Mammary epithelial cell (primary cell): ENCODE results near the gene GPX4.

Source experiments
- CTCF ChIP-seq, 2 donors: IDR thresholded peaks in 1 of 2; conservative IDR thresholded peaks in 1 of 2; 2 replicates each; pipeline ENCODE4 v1.5.1; 2011 to 2012; ENCODE audit warnings: inconsistent platforms in 2 of 2, low read length in 2 of 2, mild to moderate bottlenecking in 2 of 2, control low read depth in 1 of 2, low read depth in 1 of 2; ENCODE audit not compliant: insufficient read depth in 1 of 2; ENCODE audit errors: extremely low read depth in 1 of 2
- EZH2 ChIP-seq: IDR thresholded peaks from 2 replicates; pipeline ENCODE4 v1.6.1; 2012; ENCODE audit warnings: low read length, inconsistent platforms, borderline replicate concordance

DNA sequence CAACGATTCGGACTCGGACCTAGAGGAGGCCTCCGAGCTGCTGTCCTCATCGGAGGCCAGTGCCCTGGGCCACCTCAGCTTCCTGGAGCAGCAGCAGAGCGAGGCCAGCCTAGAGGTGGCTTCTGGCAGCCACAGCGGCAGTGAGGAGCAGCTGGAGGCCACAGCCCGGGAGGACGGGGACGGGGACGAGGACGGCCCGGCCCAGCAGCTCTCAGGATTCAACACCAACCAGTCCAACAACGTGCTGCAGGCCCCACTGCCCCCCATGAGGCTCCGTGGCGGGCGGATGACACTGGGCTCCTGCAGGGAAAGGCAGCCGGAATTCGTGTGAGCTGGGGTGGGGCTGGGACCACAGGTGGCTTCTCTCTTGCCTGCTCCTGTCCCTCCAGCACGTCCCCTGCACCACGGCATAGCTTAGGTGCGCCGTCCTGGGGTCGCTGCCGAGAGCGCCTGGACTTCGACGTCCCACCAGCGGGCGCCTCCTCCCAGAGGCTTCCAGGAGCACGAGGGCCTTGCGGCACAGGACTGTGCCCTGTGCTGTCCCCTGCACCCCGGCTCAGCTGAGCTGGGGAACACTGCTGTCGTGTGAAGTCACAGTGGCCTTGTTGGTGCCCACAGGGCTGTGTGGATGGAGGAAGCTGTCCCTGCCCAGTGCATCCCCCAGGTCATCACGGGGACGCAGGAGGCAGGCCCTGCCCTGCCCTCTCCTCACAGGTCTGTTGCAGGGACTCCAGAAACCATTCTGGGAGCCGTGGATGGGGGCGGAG lies 17.9 kb upstream of the GPX4 start:
- TF ChIP-seq CTCF (conservative IDR thresholded peaks at IDR 0.05 in 1 of 2, IDR thresholded peaks at IDR 0.05 in 1 of 2; ENCODE audit: extremely low read depth in 1 of 2, insufficient read depth in 1 of 2, low read depth in 1 of 2, low read length in 2 of 2) (no peak), EZH2 (no peak)
